HepG2 (cell line): Measurements from ENCODE around the gene LDLRAD3. TPM values are rescaled to one million over a fixed set of nuclear protein-coding genes. Genes with fewer than 3 reads are reported as not detected.

Experiments used
- ATAC-seq: fragments of 200-7000 bp; cut with Tn5 transposase; 3 replicates; pipeline ENCODE4 v1.9.1; 2020; ENCODE audit warnings: mild to moderate bottlenecking, moderate library complexity
- BruUV-seq: library from RNA; stranded (reverse); fragments of 400-500 nt; replicated peaks from 2 replicates; lab custom pipeline; 2021; lab: Mats Ljungman, UMichigan
- CTCF ChIA-PET: fragments of 300-600 bp; formaldehyde crosslinking; extraction: SDS; loops from one replicate; lab custom pipeline; 2021; ENCODE audit warnings: low total read pairs, inconsistent platforms, low intra/inter-chr PET ratio; lab: Yijun Ruan, JAX
- POLR2A ChIA-PET: fragments of 350-600 bp; sonication (Branson Sonifier 250); formaldehyde crosslinking; loops from one replicate; lab custom pipeline; 2020; ENCODE audit warnings: antibody characterized with exemption, inconsistent platforms; lab: Yijun Ruan, JAX
- DNase-seq: peaks from one replicate; pipeline ENCODE4 v3.0.0-alpha.2; 2015; ENCODE audit warnings: low spot score
- FAIRE-seq: peaks from 3 replicates; lab custom pipeline; 2011; peaks lifted over from hg19 to GRCh38; lab: Jason Lieb, UNC
- H2AFZ ChIP-seq: one replicate; pipeline ENCODE4 v1.6.1; 2011; ENCODE audit warnings: low read length, inconsistent platforms
- H3K27ac ChIP-seq: fragments of 300-600 bp; 3 replicates; pipeline ENCODE4 v1.8.0; 2011; ENCODE audit warnings: mixed run types, mild to moderate bottlenecking, mixed read lengths, low read length, inconsistent platforms; ENCODE audit not compliant: insufficient read depth; ENCODE audit errors: extremely low read length
- H3K27me3 ChIP-seq, 2 experiments: fragments of 200-600 bp in 1 of 2; 2 replicates in 1 of 2; 3 replicates in 1 of 2; pipeline versions ENCODE4 v1.6.0 to v1.8.0; 2011; ENCODE audit warnings: low read length in 2 of 2, mild to moderate bottlenecking in 2 of 2, moderate library complexity in 2 of 2, inconsistent platforms in 1 of 2; ENCODE audit not compliant: insufficient read depth in 2 of 2, control insufficient read depth in 1 of 2
- H3K36me3 ChIP-seq, 2 experiments: fragments of 200-600 bp in 1 of 2; replicated peaks in 1 of 2; 2 replicates in 1 of 2; 3 replicates in 1 of 2; pipeline versions ENCODE4 v1.5.1 to v1.8.0; 2011; ENCODE audit warnings: low read length in 2 of 2, inconsistent platforms in 1 of 2; ENCODE audit not compliant: insufficient read depth in 2 of 2, control insufficient read depth in 1 of 2
- H3K4me1 ChIP-seq: 2 replicates; pipeline ENCODE4 v1.5.1; 2012; ENCODE audit warnings: low read length, inconsistent platforms; ENCODE audit not compliant: insufficient read depth
- H3K4me2 ChIP-seq: 2 replicates; pipeline ENCODE4 v1.6.0; 2011; ENCODE audit warnings: low read depth, low read length, inconsistent platforms
- H3K4me3 ChIP-seq, 3 experiments: fragments of 200-600 bp in 1 of 3; sonication (generic), shearing (Covaris generic) in 1 of 3; replicated peaks in 1 of 3; 2 replicates each; pipeline ENCODE4 v1.5.1; 2011 to 2016; ENCODE audit warnings: low read length in 3 of 3, inconsistent platforms in 2 of 3, low read depth in 2 of 3, mild to moderate bottlenecking in 2 of 3, control low read depth in 1 of 3, mixed read lengths in 1 of 3; ENCODE audit not compliant: insufficient read depth in 1 of 3
- H3K79me2 ChIP-seq: one replicate; pipeline ENCODE4 v1.6.1; 2011; ENCODE audit warnings: low read length, inconsistent platforms; ENCODE audit not compliant: insufficient read depth
- H3K9ac ChIP-seq: 2 replicates; pipeline ENCODE4 v1.6.0; 2011; ENCODE audit warnings: mild to moderate bottlenecking, low read depth, low read length, inconsistent platforms; ENCODE audit not compliant: insufficient read depth
- H3K9me3 ChIP-seq: 2 replicates; pipeline ENCODE4 v1.5.1; 2012; ENCODE audit warnings: mild to moderate bottlenecking, low read length
- H4K20me1 ChIP-seq: 2 replicates; pipeline ENCODE4 v1.6.0; 2011; ENCODE audit warnings: inconsistent platforms, mild to moderate bottlenecking, low read length, moderate library complexity; ENCODE audit not compliant: insufficient read depth
- DZIP1 ChIP-seq: sonication (generic); formaldehyde crosslinking; IDR thresholded peaks from 2 replicates; pipeline ENCODE4 v1.5.0; 2020; ENCODE audit warnings: mild to moderate bottlenecking, missing genetic modification reagents
- FOXO1 ChIP-seq: sonication (generic); formaldehyde crosslinking; IDR thresholded peaks from 2 replicates; pipeline ENCODE4 v1.4.0; 2020; ENCODE audit warnings: missing genetic modification reagents
- GATAD1 ChIP-seq: IDR thresholded peaks from 2 replicates; pipeline ENCODE4 v1.6.1; 2016; ENCODE audit warnings: missing genetic modification reagents, missing compliant biosample characterization
- HMG20B ChIP-seq: conservative IDR thresholded peaks from 2 replicates; pipeline ENCODE4 v1.6.1; 2016; ENCODE audit warnings: missing genetic modification reagents, missing compliant biosample characterization
- IRF1 ChIP-seq: sonication (generic); formaldehyde crosslinking; IDR thresholded peaks from 2 replicates; pipeline ENCODE4 v1.4.0; 2020; ENCODE audit warnings: low read depth, mild to moderate bottlenecking, missing genetic modification reagents
- KDM5A ChIP-seq: fragments of 200-600 bp; sonication (generic); IDR thresholded peaks from 2 replicates; pipeline ENCODE4 v1.7.0; 2018; ENCODE audit warnings: antibody characterized with exemption, mild to moderate bottlenecking, low read length, borderline replicate concordance
- MAFG ChIP-seq: sonication (generic); formaldehyde crosslinking; IDR thresholded peaks from 2 replicates; pipeline ENCODE4 v1.5.1; 2020; ENCODE audit warnings: mild to moderate bottlenecking, missing genetic modification reagents
- MAX ChIP-seq: IDR thresholded peaks from 2 replicates; pipeline ENCODE4 v1.6.1; 2012; ENCODE audit warnings: inconsistent platforms
- NFATC3 ChIP-seq: sonication (generic); formaldehyde crosslinking; IDR thresholded peaks from 2 replicates; pipeline ENCODE4 v1.5.1; 2020; ENCODE audit warnings: mild to moderate bottlenecking, missing genetic modification reagents
- NRL ChIP-seq: sonication (generic); formaldehyde crosslinking; IDR thresholded peaks from 2 replicates; pipeline ENCODE4 v1.5.0; 2020; ENCODE audit warnings: missing genetic modification reagents, mild to moderate bottlenecking, moderate library complexity, borderline replicate concordance
- SETDB1 ChIP-seq: sonication (generic); formaldehyde crosslinking; IDR thresholded peaks from 2 replicates; pipeline ENCODE4 v1.5.1; 2020; ENCODE audit warnings: missing genetic modification reagents, mild to moderate bottlenecking, borderline replicate concordance
- SIN3A ChIP-seq: IDR thresholded peaks from 2 replicates; pipeline ENCODE4 v1.6.1; 2011; ENCODE audit warnings: low read depth, mild to moderate bottlenecking, control low read depth, low read length, borderline replicate concordance
- UBTF ChIP-seq: sonication (generic); formaldehyde crosslinking; IDR thresholded peaks from 2 replicates; pipeline ENCODE4 v1.4.0; 2020; ENCODE audit warnings: mild to moderate bottlenecking, missing genetic modification reagents
- ZNF432 ChIP-seq: sonication (generic); formaldehyde crosslinking; IDR thresholded peaks from 2 replicates; pipeline ENCODE4 v1.5.0; 2020; ENCODE audit warnings: missing genetic modification reagents, mild to moderate bottlenecking, borderline replicate concordance
- ZNF782 ChIP-seq: sonication (generic); formaldehyde crosslinking; IDR thresholded peaks from 2 replicates; pipeline ENCODE4 v1.4.0; 2020; ENCODE audit warnings: missing genetic modification reagents, mild to moderate bottlenecking, borderline replicate concordance
- WGBS: methylation state at CpG from one replicate; pipeline ENCODE4 v1.1.6; 2017; ENCODE audit warnings: low lambda C conversion rate; 5-methylcytosine and 5-hydroxymethylcytosine counted together
- in situ Hi-C: cut with HindIII; loops from 2 replicates; pipeline ENCODE4 v1.10.0; 2017; ENCODE audit warnings: low pct_unique_long_range_greater_than_20kb; ENCODE audit not compliant: extremely low pct_ligation_motif_present
- intact Hi-C: fragments of 100-400 bp; cut with micrococcal nuclease; formaldehyde crosslinking; loops from one replicate; pipeline ENCODE4 v1.10.0; 2022; ENCODE audit not compliant: unreplicated experiment
- polyA plus RNA-seq, 8 experiments: library from polyadenylated mRNA; depleted of rRNA in 3 of 8; stranded (reverse) in 7 of 8; unstranded in 1 of 8; fragments of >200 nt; fragmentation: Illumina TruSeq in 4 of 8; extraction: Trizol in 4 of 8; gene quantifications; 2 replicates each; pipeline versions ENCODE4 v1.2.1 to v1.2.3, GENCODE V29; 2011 to 2016; ENCODE audit warnings: low read depth in 4 of 8, missing spikeins in 1 of 8, mixed read lengths in 1 of 8; ENCODE audit not compliant: insufficient read depth in 1 of 8
- total RNA-seq, 5 experiments: library from RNA; depleted of rRNA; stranded (reverse); fragments of >200 nt; fragmentation: Illumina TruSeq; extraction: Trizol; gene quantifications; 2 replicates each; pipeline ENCODE4 v1.2.3, GENCODE V29; 2016; ENCODE audit warnings: low read depth in 1 of 5

Gene LDLRAD3
- total and polyA plus RNA-seq, 2 of the 13 experiments (the other 11 are each of a cell fraction or from before 2014, with no cell fraction given), result 0.50 to 0.60 TPM

- no TSS peak for BruUV-seq
- H2AFZ ChIP-seq, result no peak overlapping the region
- in situ Hi-C loops, result no loop called here
- ATAC-seq (no peak), FAIRE-seq (no peak)
- H3K4me2 ChIP-seq, result no peak overlapping the region
- 20% methylated on average over 2 of the region's 2 CpGs for WGBS
- CTCF ChIA-PET, result no interaction called here
- H3K27me3 ChIP-seq, result peaks cover 1 to 2% of the 10 kb centered on the region in 2 experiments; a peak in 2 of 5 replicates
- intact Hi-C loops, result no loop called here
- no peak overlapping the region for H3K4me3 ChIP-seq
- H3K36me3 ChIP-seq, result no peaks in the 10 kb centered on the region
- TF ChIP-seq ZNF782 (CRISPR knock-in tag) (no peak), UBTF (no peak), HMG20B (CRISPR knock-in tag) (no peak), NFATC3 (CRISPR knock-in tag) (no peak), SETDB1 (no peak), GATAD1 (CRISPR knock-in tag) (no peak), FOXO1 (CRISPR knock-in tag) (no peak), IRF1 (CRISPR knock-in tag) (no peak), KDM5A (no peak), MAFG (CRISPR knock-in tag) (no peak), MAX (no peak), NRL (CRISPR knock-in tag) (no peak), DZIP1 (no peak), SIN3A (no peak), ZNF432 (CRISPR knock-in tag) (no peak)
- TF ChIP-seq, all 625 proteins: peak for 0
- DNase-seq, result no peak
- Histone ChIP-seq H3K9ac (no peak overlapping the region), H3K27ac (no peak overlapping the region), H3K9me3 (no peaks in the 10 kb centered on the region), H4K20me1 (no peaks in the 10 kb centered on the region), H3K4me1 (no peaks in the 10 kb centered on the region), H3K79me2 (no peaks in the 10 kb centered on the region)
- POLR2A ChIA-PET, result no interaction called here
These were observed 178.8 kb downstream of the LDLRAD3 start for GRCh38 chr11:36122671-36123070.
